GM18873 (cell line): ENCODE data around the gene PDE4D.

Source experiments
- ATAC-seq: cut with Tn5 transposase; IDR thresholded peaks from one replicate; pipeline ENCODE4 v1.9.1; 2021; ENCODE audit warnings: mild to moderate bottlenecking, moderate library complexity, moderate number of reproducible peaks; ENCODE audit not compliant: unreplicated experiment, low FRiP score

PDE4D gene

GRCh38 chr5:59840200-59840601 is 53.3 kb downstream of the PDE4D start:
- no peak for ATAC-seq

GRCh38 chr5:59838989-59839388 is 54.5 kb downstream of the PDE4D start:
- no peak for ATAC-seq

- ATAC-seq: no peak
These were observed 55.5 kb downstream of the PDE4D start for GRCh38 chr5:59838067-59838466.

GRCh38 chr5:59837071-59837470 is 56.5 kb downstream of the PDE4D start:
- ATAC-seq: no peak

- ATAC-seq: no peak
These were observed 57.7 kb downstream of the PDE4D start for GRCh38 chr5:59835800-59836199.

GRCh38 chr5:59833448-59833847 is 60.1 kb downstream of the PDE4D start:
- ATAC-seq: no peak

- no peak for ATAC-seq
These were observed 60.8 kb downstream of the PDE4D start for GRCh38 chr5:59832577-59833301.

GRCh38 chr5:59831326-59832010 is 62.1 kb downstream of the PDE4D start:
- ATAC-seq: no peak

- ATAC-seq: no peak
These were observed 62.9 kb downstream of the PDE4D start for GRCh38 chr5:59830536-59831200.

- no peak for ATAC-seq
These were observed 63.6 kb downstream of the PDE4D start for GRCh38 chr5:59829922-59830321.

- no peak for ATAC-seq
These were observed 64.1 kb downstream of the PDE4D start for GRCh38 chr5:59829386-59829785.

GRCh38 chr5:59828623-59829022 is 64.9 kb downstream of the PDE4D start:
- no peak for ATAC-seq

- no peak for ATAC-seq
These were observed 66.5 kb downstream of the PDE4D start for GRCh38 chr5:59826996-59827395.

GRCh38 chr5:59823420-59823819 is 70.1 kb downstream of the PDE4D start:
- no peak for ATAC-seq

GRCh38 chr5:59819806-59820205 is 73.7 kb downstream of the PDE4D start:
- no peak for ATAC-seq

GRCh38 chr5:59817536-59817935 is 76.0 kb downstream of the PDE4D start:
- no peak for ATAC-seq

- ATAC-seq: no peak
These were observed 76.7 kb downstream of the PDE4D start for GRCh38 chr5:59816654-59817300.

GRCh38 chr5:59814537-59814872 is 79.0 kb downstream of the PDE4D start:
- ATAC-seq: no peak

- no peak for ATAC-seq
These were observed 79.6 kb downstream of the PDE4D start for GRCh38 chr5:59813761-59814536.

- no peak for ATAC-seq
These were observed 83.5 kb downstream of the PDE4D start for GRCh38 chr5:59810041-59810440.
